Fibroblast of lung (primary cell): ENCODE results near the gene CENPW. TPM values are rescaled to one million over a fixed set of nuclear protein-coding genes. Genes with fewer than 3 reads are reported as not detected.

Source experiments
- DNase-seq, 2 donors: peaks; one replicate each; pipeline versions ENCODE4 v3.0.0 to v3.0.0-alpha.2; 2010; ENCODE audit warnings: low read depth in 2 of 2
- H2AFZ ChIP-seq: 2 replicates; pipeline ENCODE4 v1.5.1; 2012; ENCODE audit warnings: low read length, control low read depth, inconsistent platforms
- H3K27ac ChIP-seq: 2 replicates; pipeline ENCODE4 v1.5.1; 2011; ENCODE audit warnings: low read length, control low read depth; ENCODE audit not compliant: insufficient read depth
- H3K27me3 ChIP-seq: 2 replicates; pipeline ENCODE4 v1.5.1; 2011; ENCODE audit warnings: mild to moderate bottlenecking, low read length; ENCODE audit not compliant: control insufficient read depth, insufficient read depth
- H3K36me3 ChIP-seq: 2 replicates; pipeline ENCODE4 v1.5.1; 2011; ENCODE audit warnings: low read length; ENCODE audit not compliant: control insufficient read depth, insufficient read depth
- H3K4me1 ChIP-seq: 2 replicates; pipeline ENCODE4 v1.5.1; 2011; ENCODE audit warnings: low read length; ENCODE audit not compliant: control insufficient read depth, insufficient read depth; ENCODE audit errors: extremely low read depth
- H3K4me2 ChIP-seq: 2 replicates; pipeline ENCODE4 v1.5.1; 2011; ENCODE audit warnings: low read length, control low read depth; ENCODE audit not compliant: insufficient read depth; ENCODE audit errors: extremely low read depth
- H3K4me3 ChIP-seq, 4 experiments: fragments of 200-600 bp in 1 of 4; sonication (generic) in 1 of 4; replicated peaks in 1 of 4; 2 replicates each; pipeline ENCODE4 v1.5.1; 2011 to 2016; ENCODE audit warnings: low read length in 4 of 4, low read depth in 3 of 4, mild to moderate bottlenecking in 3 of 4, control low read depth in 2 of 4, inconsistent platforms in 1 of 4, mixed read lengths in 1 of 4; ENCODE audit not compliant: insufficient read depth in 1 of 4; ENCODE audit errors: control extremely low read depth in 1 of 4
- H3K79me2 ChIP-seq: 2 replicates; pipeline ENCODE4 v1.5.1; 2012; ENCODE audit warnings: mild to moderate bottlenecking, low read length, inconsistent platforms; ENCODE audit not compliant: control insufficient read depth, insufficient read depth
- H3K9ac ChIP-seq: 2 replicates; pipeline ENCODE4 v1.5.1; 2011; ENCODE audit warnings: mild to moderate bottlenecking, low read length, control low read depth; ENCODE audit not compliant: insufficient read depth
- H3K9me3 ChIP-seq: 2 replicates; pipeline ENCODE4 v1.5.1; 2012; ENCODE audit warnings: low read depth, low read length; ENCODE audit not compliant: control insufficient read depth, insufficient read depth
- H4K20me1 ChIP-seq: 2 replicates; pipeline ENCODE4 v1.5.1; 2011; ENCODE audit warnings: low read length; ENCODE audit not compliant: control insufficient read depth, insufficient read depth; ENCODE audit errors: extremely low read depth
- EZH2 ChIP-seq: IDR thresholded peaks from 2 replicates; pipeline ENCODE4 v1.5.1; 2012; ENCODE audit warnings: low read length, control low read depth, mild to moderate bottlenecking; ENCODE audit errors: missing control alignments
- polyA plus RNA-seq, 2 donors: library from polyadenylated mRNA; depleted of rRNA in 1 of 2; stranded (reverse) in 1 of 2; unstranded in 1 of 2; fragments of >200 nt; gene quantifications; 2 replicates each; pipeline ENCODE4 v1.2.1, GENCODE V29; 2011 to 2012; ENCODE audit warnings: missing spikeins in 1 of 2
- total RNA-seq: library from RNA; depleted of rRNA; stranded (reverse); fragments of >200 nt; gene quantifications from 2 replicates; pipeline ENCODE4 v1.2.1, GENCODE V29; 2014
- TF ChIP-seq, protein P1 (sequence below), 2 donors: IDR thresholded peaks in 1 of 2; conservative IDR thresholded peaks in 1 of 2; 1 replicate in 1 of 2; 2 replicates in 1 of 2; pipeline ENCODE4 v1.5.1; 2011 to 2012; ENCODE audit warnings: low read length in 2 of 2, control low read depth in 1 of 2, inconsistent platforms in 1 of 2, low read depth in 1 of 2, mild to moderate bottlenecking in 1 of 2

CENPW gene
- total and polyA plus RNA-seq, 2 donors (not counting 1 experiment from before 2014, with no cell fraction given): 8.3 TPM

DNA sequence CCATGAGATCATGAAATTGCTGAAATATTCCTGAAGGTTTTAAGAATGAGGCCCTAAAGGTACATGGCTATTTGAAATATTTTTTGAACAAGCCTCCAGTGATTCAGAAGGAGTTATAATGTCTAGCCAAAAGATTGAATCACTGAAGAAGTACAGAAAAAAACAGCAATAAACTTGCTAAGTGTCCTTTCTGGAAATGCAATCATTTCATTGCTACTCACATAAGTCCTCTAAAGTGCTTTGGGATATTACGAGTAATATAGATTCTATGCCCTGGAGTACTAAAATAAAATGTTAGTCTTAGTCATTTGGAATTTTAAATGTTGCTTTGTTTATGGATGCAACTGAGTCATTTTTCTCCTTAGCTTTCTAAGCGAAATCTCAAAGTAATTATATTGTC, 32.7 kb downstream of the CENPW start:
- Histone ChIP-seq H3K27me3 (no peaks in the 10 kb centered on the region), H3K4me1 (no peaks in the 10 kb centered on the region), H3K4me2 (no peak overlapping the region), H3K9ac (no peak overlapping the region), H2AFZ (no peak overlapping the region), H3K27ac (no peak overlapping the region), H3K4me3 (no peak overlapping the region), H4K20me1 (no peaks in the 10 kb centered on the region), H3K9me3 (no peaks in the 10 kb centered on the region), H3K36me3 (no peaks in the 10 kb centered on the region), H3K79me2 (no peaks in the 10 kb centered on the region)
- TF ChIP-seq EZH2: no peak
- TF ChIP-seq, protein P1, sequence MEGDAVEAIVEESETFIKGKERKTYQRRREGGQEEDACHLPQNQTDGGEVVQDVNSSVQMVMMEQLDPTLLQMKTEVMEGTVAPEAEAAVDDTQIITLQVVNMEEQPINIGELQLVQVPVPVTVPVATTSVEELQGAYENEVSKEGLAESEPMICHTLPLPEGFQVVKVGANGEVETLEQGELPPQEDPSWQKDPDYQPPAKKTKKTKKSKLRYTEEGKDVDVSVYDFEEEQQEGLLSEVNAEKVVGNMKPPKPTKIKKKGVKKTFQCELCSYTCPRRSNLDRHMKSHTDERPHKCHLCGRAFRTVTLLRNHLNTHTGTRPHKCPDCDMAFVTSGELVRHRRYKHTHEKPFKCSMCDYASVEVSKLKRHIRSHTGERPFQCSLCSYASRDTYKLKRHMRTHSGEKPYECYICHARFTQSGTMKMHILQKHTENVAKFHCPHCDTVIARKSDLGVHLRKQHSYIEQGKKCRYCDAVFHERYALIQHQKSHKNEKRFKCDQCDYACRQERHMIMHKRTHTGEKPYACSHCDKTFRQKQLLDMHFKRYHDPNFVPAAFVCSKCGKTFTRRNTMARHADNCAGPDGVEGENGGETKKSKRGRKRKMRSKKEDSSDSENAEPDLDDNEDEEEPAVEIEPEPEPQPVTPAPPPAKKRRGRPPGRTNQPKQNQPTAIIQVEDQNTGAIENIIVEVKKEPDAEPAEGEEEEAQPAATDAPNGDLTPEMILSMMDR (conservative IDR thresholded peaks at IDR 0.05 in 1 of 2, IDR thresholded peaks at IDR 0.05 in 1 of 2; ENCODE audit: low read depth in 1 of 2, low read length in 2 of 2): no peak
- DNase-seq: peak in 1 of 2 donors; percentile 5

DNA sequence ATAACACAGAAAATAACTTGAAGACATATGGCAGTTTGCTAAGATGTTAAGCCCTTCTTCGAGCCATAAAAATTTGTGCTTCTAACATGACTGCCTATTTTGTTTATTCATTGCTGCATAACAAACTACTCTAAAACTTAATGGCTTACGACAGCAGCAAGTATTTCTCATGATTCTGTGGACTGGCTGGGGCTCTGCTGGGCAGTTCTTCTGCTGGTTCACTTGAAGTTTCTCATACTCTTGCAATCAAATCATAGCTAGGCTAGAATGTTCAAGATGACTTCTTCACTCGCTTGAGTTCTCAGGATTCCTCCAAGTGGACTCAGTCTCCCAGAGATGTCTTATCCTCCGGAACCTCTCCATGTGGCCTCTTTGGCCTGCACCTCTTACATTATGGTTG, 33.4 kb downstream of the CENPW start:
- Histone ChIP-seq H3K27me3 (no peaks in the 10 kb centered on the region), H3K4me3 (no peak overlapping the region), H4K20me1 (no peaks in the 10 kb centered on the region), H3K9me3 (no peaks in the 10 kb centered on the region), H3K36me3 (no peaks in the 10 kb centered on the region), H3K27ac (no peak overlapping the region), H3K4me2 (no peak overlapping the region), H3K79me2 (no peaks in the 10 kb centered on the region), H3K4me1 (no peaks in the 10 kb centered on the region), H2AFZ (no peak overlapping the region), H3K9ac (no peak overlapping the region)
- TF ChIP-seq, protein P1 (conservative IDR thresholded peaks at IDR 0.05 in 1 of 2, IDR thresholded peaks at IDR 0.05 in 1 of 2; ENCODE audit: low read depth in 1 of 2, low read length in 2 of 2): no peak
- no peak for TF ChIP-seq EZH2
- DNase-seq: no peak

DNA sequence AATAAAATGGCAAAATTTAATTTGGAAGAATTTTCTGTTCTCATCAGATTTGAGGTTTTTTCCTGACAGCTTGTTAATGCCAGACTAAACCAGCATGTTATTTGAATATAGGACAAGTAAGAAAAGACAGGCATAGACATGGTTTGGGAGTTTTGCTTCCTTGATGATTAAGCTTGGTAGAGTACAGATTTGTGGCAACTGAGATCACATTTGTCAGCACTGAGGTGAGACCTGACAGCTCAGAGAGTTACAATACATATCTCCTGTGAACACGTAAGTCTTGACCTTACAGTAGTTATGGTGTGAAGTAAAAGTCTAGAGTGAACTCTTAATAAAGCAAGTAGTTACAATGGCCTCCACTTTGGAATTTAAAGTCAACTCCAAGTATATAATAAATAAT, 34.5 kb downstream of the CENPW start:
- Histone ChIP-seq H3K79me2 (no peaks in the 10 kb centered on the region), H3K9me3 (no peaks in the 10 kb centered on the region), H3K9ac (no peak overlapping the region), H2AFZ (no peak overlapping the region), H3K4me3 (no peak overlapping the region), H3K27me3 (no peaks in the 10 kb centered on the region), H3K4me1 (no peaks in the 10 kb centered on the region), H3K4me2 (no peak overlapping the region), H3K27ac (no peak overlapping the region), H3K36me3 (no peaks in the 10 kb centered on the region), H4K20me1 (no peaks in the 10 kb centered on the region)
- TF ChIP-seq EZH2: no peak
- DNase-seq: no peak
